Stimulated activated CD4-positive, alpha-beta T cell treated with anti-CD3 and anti-CD28 coated beads, Interleukin-1b, Interleukin-23, amount 100 ng/mL, for 24 hours (primary cell): ENCODE measurements around the gene ATP6V0E1.

Source experiments
- DNase-seq, 4 experiments: peaks; one replicate each; pipeline ENCODE4 v3.0.0-alpha.2; 2020; ENCODE audit warnings: low read depth in 4 of 4, low spot score in 1 of 4

Gene ATP6V0E1

DNA sequence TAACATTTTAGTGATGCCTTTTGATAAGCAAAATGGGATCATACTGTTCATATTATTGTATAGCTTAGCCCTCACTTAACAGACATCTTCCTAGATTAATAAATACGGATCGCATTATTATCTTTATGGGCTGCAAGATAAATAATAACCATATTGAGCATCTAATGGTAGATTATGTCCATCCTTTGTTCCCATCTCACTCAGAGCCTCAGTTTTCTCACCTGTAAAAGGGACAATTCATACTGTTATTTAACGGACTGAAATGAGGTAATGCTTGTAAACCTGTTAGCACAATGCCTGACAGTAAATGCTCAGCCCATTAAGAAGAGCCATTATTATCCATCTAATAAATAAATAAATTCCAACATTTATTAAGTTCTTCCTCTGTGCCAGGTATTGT is 27.3 kb upstream of the ATP6V0E1 start:
- DNase-seq: no peak

DNA sequence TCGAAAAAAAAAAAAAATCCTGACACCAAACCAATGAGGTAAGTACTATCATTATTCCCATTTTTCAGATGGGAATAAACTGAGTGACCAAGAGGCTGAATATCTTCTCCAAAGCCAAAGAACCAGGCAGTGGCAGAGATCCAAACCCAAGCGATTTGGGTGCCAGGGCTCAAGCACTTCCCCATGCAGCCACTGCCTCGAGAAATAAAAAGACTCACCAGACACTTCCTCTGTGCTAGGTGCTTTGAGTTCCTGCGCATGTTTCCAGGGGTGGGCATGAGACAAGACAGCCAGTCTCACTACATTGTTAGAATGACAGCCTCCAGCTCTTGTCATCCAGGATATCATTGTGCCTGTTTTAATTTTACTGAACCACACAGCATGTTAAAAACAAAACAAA is 26.6 kb upstream of the ATP6V0E1 start:
- no peak for DNase-seq

DNA sequence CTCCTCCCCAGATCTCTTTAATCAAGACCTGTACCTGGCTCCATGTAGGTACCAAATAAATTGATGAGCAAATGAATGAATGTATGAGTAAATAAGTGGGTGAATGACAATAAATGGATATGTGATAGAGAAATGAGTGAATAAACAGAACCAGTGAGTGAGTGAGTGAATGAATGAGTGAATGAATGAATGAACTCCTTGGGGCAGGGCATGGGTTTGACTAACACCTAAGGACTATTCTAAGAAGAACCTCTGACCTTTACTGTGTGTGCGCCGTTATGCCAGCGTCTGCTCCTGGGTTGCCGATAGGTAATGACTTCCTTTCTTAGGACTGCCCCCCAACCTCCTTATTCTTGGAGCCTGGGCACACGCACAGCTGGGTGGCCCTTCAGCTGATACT is 26.1 kb upstream of the ATP6V0E1 start:
- no peak for DNase-seq

DNA sequence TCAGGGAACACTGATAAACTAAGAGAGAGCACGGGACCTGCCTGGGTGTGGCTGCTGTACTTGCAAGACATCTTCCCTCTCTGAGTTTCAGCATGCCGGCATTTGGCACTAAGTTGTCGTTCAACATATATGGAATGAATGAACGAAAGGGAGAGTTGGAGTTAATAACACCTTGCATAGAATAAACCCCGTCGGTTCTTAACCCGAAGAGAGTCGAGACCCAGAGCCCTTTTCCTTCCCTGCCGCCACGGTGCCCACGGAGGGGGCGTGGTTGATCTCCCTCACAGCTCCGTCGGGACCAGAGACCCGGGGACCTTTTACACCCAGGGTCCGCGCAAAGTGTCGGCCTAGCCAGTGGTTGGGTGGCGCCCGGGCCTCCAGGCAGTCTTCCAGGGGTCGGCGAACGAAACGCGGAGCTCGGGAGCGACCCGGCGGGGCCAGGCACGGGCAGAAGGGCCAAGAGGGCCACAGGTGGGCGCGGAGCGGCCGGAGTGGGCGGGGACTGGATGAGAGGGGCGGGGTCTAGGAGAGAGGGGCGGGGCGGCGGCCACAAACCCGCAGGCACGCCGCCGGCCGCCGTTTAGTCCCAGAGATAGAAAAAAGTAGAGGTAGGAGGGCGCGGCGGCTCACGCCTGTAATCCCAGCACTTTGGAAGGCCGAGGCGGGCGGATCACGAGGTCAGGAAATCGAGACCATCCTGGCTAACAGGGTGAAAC is 25.1 kb upstream of the ATP6V0E1 start:
- peak; percentile 47 to 55 (median 51) for DNase-seq

DNA sequence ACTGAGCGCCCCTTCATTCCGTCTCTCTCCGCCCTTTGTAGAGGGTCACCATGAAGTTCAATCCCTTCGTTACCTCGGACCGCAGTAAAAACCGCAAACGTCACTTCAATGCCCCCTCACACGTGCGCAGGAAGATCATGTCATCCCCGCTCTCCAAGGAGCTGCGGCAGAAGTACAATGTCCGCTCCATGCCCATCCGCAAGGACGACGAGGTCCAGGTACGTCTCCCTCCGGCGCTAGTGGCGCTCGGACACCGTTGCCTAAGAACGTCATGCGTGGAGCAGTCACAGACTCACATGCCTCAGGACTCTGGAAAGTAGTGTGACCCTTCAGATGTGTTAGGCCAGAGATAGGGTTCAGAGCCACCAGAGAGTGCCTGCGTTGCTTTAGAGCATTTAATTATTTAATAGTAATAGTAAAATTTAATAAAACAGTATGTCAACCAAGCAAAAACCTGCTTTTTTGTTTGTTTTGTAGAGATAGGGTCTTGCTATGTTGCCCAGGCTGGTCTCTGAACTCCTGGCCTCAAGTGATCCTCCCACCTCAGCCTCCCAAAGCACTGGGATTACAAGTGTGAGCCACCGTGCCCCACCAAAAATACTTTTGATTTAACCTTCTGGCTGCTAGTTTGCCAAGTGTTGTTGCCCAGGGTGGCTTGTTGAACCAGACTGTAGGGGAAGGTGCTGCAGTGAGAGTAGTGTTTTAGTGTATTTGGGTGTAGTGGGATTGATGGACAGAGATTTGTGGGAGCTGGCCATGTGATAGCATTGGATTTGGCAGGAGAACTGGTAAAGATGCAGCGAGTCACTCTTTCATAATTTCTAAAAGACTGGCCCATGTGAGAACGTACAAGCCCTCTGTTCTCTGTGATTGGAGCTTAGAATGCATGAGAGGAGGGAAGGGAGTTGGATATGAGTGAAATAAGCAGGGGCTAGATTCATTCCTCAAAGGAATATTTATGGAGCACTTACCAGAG is 23.5 kb upstream of the ATP6V0E1 start:
- DNase-seq: no peak

DNA sequence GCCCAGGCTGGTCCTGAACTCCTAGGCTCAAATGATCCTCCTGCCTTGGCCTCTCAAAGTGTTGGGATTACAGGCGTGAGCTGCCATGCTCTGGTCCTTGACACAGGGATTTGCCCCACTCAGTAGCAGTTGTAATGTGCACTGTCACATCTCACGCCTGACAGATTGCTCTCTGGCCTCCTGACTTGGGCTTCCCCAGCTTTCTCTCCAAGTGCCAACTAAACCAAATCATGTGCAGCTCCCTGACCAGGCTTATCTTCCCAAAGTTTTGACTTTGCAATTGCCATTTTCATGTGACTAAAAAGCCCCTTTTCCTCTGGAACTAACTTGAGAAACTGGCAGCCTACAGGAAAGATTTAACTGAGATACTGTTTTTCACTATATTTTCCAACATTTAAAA is 13.7 kb upstream of the ATP6V0E1 start:
- no peak for DNase-seq

DNA sequence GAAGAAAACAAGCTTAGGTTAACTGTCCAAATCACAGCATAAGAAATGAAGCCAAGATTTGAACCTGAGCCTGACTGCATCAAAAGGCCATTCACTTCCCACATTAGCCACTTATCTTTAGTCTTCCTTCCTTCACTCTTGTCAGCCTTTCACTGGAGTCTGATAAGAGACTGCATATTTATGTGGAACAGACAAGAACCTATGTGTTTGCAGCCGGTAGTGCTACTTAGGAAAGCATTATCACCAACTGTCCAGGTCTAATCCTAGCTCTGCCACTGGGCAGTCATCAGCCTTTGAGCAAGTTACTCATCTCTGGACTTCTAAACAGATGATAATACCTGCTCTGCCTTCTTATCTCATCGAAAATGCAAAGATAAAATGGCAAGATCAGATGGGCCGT is 12.1 kb upstream of the ATP6V0E1 start:
- no peak for DNase-seq

DNA sequence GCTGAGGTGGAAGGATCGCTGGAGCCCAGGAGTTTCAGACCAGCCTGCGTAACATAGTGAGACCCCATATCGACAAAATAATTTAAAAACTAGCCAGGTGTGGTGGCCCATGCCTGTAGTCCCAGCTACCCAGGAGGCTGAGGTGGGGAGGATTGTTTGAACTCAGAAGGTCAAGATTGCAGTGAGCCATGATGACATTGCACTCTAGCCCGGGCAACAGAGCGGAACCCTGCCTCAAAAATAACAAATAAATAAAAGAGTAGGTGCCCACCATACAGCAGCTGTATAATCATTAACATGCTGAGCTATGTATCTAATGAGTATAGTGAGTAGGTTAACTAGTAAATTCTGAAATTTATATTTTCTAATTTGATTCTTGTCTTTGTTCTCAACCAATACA is 11.0 kb upstream of the ATP6V0E1 start:
- DNase-seq: no peak

DNA sequence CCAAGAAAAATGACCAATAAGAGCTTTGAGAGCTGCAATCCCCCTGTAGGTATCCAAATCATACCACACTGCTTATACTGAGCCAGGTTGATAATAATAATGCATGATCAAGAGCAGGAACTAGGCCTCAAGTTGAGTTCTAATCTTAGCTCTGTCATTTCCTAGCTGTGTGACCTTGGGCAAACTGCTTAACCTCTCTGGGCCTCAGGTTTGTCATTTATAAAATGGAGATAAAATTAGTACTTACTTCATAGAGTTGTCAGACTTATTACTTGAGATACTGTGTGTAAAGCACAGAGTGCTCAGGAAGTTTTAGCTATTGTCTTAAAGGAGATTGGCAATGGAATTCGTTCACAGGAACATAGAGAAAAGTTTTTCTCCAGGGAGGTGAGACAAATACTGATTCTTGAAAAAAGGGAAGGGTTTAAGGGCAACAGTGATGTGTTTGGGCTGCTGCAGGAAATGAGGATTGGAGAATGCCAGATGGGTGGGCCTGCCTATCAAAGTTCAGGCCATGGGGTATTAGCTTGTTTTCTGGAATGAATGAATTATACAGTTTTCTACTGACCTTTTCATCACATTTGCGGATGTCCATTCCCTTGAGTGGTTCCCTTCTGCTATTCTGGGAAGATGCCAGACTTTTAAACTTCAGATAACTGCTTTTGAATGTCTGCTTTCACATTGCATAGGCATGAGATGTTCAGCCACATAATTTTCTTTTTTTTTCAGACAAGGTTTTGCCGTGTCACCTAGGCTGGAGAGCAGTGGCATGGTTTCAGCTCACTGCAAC is 10.2 kb upstream of the ATP6V0E1 start:
- DNase-seq: no peak

DNA sequence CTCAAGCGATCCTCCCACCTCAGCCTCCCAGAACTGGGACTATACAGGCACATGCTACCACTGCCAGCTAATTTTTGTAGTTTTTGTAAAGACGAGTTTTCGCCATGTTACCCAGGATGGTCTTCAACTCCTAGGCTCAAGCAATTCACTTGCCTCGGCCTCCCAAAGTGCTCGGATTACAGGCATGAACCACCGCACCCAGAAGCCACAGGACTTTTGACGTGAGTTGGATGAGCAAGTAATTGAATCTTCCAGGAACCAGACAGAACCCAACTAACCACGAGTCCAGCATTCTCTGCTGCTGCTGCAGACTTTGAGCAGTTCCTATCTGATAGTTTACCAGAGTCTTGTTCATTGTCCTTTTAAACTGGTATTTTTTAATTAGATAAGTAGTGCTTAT is 9.6 kb upstream of the ATP6V0E1 start:
- no peak for DNase-seq

DNA sequence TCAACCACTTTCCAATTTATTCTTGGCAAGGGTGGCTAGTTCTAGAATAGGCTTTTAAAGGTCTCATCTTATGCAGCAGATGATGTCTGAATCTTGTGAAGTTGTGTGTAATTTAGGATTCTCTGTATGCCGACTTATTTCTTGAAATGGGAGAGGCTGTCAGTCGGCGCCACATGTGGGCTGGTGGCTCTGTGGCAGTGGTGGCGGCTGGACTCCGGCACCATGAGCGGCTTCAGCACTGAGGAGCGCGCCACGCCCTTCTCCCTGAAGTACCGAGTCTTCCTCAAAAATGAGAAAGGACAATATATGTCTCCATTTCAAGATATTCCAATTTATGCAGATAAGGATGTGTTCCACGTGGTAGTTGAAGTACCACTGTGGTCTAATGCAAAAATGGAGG is 8.3 kb upstream of the ATP6V0E1 start:
- DNase-seq: no peak

DNA sequence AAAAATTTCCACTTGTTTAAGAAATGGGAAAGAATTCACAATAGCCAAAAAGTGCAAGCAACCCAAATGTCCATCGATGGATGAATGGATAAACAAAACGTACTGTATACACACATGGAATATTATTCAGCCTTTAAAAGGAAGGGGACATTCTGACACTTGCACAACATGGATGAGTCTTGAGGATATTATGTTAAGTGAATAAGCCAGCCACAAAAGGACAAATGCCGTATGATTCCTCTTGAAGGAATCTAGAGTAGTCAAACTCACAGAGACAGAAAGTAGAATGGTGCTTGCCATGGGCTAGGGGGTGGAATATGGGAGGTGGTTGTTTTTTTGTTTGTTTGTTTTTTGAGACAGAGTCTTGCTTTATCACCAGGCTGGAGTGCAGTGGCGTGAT is 3.8 kb upstream of the ATP6V0E1 start:
- DNase-seq: no peak

DNA sequence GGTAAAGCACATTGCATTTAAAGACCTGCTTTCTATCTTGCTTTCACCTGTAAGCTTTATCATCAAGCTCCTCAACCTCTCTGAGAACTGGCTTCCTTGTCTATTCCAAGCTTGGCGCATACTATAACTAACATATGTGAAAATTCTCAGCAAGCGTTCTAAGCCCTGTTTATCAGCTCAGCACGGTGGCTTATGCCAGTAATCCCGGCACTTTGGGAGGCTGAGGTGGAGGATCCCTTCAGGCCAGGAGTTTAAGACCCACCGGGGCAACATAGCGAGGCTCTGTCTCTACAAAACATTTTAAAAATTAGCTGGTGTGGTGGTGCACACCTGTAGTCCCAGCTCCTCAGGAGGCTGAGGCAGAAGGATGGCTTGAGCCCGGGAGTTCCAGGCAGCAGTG is 1.6 kb upstream of the ATP6V0E1 start:
- no peak for DNase-seq

DNA sequence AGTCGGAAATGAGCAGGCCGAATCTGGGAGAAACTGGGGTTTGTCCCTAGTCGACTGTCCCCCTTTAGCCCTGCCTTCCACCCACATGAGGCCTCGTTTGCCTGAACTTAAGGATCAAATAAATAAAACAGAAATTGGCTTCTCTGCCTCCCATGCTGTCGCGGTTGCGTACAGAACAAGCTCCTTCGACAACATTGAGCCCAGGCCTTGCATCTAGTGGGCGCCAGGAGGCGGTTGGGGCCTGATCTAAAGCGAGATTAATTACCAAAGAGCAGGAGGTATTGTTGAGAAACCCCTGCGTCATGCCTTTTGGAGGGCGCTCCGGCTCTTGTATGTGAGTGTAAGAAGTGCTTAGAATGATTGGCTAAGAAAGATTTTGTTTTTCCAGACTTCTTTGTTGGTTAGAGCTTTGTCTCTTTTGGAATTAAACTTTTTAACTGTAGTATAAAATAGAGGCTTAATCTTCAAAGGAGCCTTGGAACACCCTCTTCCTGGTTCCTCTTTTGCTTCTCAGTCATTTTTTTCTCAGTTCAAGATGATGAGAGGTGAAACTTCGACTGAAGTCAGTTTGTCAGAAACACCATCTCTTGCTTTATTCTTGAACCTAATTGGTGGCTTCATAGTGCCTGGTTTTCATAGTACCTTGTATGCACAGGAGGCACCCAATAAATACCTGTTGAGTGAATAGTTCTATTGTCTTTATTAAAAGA is 828 bp downstream of the ATP6V0E1 start:
- DNase-seq: peak in 3 of 4 experiments; percentile 31 to 63 (median 61)

DNA sequence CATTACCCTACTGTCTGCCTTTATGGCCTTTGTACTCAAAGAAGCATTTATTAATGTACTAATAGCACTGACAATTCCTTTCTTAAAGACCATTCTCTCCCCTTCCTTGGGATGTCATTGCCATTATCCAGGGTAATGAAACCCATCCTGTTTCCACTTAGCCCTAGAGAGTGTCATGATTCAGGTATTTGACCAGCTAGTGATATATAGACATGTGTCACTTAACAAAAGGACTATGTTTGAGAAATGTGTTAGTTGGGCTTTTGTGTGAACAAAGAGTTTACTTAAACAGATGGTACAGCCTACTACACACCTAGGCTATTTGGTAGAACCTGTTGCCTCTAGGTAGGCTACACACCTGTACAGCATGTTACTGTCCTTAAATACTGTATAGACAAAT is 2.0 kb downstream of the ATP6V0E1 start:
- DNase-seq: no peak

DNA sequence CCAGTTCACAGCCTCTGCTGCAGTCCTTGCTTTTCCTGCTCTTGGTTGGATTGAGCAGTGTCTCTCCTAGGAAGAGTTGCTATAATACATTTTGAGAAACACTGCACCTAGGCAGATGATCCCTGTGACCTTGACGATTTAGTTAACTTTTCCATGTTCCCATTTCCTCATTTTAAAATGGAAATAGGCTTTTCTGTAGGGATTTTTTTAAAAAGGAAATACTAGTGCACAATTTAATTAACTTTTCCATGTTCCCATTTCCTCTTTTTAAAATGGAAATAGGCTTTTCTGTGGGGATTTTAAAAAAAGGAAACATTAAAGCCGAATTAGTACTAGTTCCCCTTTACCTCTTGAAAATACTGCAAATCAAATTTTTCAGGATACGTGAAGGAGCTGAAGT is 4.7 kb downstream of the ATP6V0E1 start:
- DNase-seq: no peak

DNA sequence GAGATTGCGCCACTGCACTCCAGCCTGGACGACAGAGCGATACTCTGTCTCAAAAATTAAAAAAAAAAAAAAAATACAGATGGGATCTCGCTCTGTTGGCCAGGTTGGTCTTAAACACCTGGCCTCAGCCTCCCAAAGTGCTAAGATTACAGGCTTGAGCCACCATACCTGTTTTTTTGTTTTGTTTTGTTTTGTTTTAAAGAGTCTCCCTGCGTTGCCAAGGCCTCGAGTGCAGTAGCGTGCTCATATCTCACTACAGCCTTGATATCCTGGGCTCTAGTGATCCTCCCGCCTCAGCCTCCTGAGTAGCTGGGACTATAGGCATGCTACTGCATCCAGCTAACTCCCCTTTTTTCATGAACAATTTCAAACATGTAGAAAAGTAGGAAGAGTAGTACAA is 7.2 kb downstream of the ATP6V0E1 start:
- DNase-seq: no peak

DNA sequence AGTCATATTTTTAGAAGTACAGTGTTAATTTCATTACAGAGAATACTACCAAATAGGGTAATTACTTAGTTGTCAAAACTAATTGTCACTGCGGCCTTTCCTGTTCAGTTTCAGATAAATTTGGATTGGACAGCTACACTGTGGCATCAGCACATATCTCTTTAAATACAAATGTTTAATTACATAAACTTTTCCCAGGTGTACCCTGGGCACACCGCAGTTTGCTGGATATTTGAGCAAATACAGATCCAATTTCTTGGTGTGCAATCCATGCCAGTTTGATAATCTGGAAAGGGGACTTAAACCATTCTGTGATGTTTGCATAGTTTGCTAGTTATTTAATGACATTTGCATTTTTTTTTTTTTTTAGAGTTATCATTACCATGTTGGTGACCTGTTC is 10.8 kb downstream of the ATP6V0E1 start:
- no peak for DNase-seq

DNA sequence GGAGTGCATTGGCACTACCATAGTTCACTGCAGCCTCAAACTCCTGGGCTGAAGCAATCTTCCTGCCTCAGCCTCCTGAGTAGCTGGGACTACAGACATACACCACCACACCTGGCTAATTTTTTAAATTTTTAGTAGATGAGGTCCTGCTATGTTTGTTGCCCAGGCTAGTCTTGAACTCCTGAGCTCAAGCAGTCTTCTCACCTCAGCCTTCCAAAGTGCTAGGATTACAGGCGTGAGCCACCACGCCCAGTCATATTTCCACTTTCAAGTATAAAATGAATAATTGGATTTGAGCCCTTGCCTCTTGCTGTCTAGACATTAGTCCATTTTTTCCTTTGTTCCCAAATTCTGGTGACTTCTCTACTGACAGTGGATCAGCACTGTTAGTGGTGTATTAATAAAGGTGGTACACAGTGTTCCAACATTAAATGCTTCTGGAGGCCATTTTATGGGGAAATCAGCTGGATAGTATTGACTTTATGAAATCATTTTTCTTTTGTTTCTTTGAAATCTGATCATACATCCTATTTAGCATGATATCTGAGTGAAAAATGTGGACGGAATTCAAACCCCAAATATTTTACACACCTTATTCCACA is 15.9 kb downstream of the ATP6V0E1 start:
- no peak for DNase-seq

DNA sequence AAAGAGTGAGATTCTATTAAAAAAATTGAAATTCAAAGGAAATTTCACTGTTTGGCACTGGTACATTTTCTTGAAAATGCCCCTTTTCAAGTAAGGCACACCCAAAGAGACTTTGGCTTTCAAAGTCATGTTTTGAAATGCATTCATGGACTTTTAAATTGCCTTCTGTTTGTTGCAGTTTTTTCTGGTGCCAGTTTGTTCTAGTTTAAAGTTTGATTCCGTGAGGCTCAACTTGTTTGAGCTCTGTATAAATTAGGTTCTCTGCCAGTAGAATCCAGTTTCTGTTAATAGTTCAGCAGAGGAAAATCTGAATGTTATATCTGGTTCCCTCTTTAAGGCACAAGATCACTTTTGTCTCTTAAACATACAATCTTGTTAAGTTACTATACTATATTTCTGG is 16.4 kb downstream of the ATP6V0E1 start:
- no peak for DNase-seq
